K562 (cell line): Measurements from ENCODE around the gene IQCN. TPM values are rescaled to one million over a fixed set of nuclear protein-coding genes. Genes with fewer than 3 reads are reported as not detected.
A peak's percentile ranks its signal among the peaks of the same experiment; 100 is the strongest.

Experiments
- BCLAF1 ChIP-seq, 2 experiments: fragments of 450-650 bp in 1 of 2; IDR thresholded peaks; 2 replicates each; pipeline ENCODE4 v1.6.1; 2011 to 2017; ENCODE audit warnings: low read depth in 2 of 2, antibody characterized with exemption in 1 of 2, borderline replicate concordance in 1 of 2, low read length in 1 of 2, mild to moderate bottlenecking in 1 of 2, mixed read lengths in 1 of 2; ENCODE audit not compliant: control insufficient read depth in 1 of 2
- CBX3 ChIP-seq, 2 experiments: IDR thresholded peaks; 1 replicate in 1 of 2; 2 replicates in 1 of 2; pipeline ENCODE4 v1.6.1; 2012; ENCODE audit warnings: inconsistent platforms in 2 of 2, low read length in 2 of 2, borderline replicate concordance in 1 of 2, control low read depth in 1 of 2
- CCNT2 ChIP-seq: IDR thresholded peaks from 2 replicates; pipeline ENCODE4 v1.6.1; 2011; ENCODE audit warnings: borderline replicate concordance, low read depth, mild to moderate bottlenecking, moderate library complexity, mixed read lengths, low read length; ENCODE audit not compliant: insufficient read length; ENCODE audit errors: extremely low read depth
- HIVEP1 ChIP-seq: fragments of 250-450 bp; sonication (Bioruptor Pico); IDR thresholded peaks from 2 replicates; pipeline ENCODE4 v1.4.0; 2020; ENCODE audit warnings: mild to moderate bottlenecking
- HNRNPH1 ChIP-seq: fragments of 200-400 bp; formaldehyde crosslinking; optimal IDR thresholded peaks from 2 replicates; pipeline ENCODE3; 2017; ENCODE audit warnings: low read depth, mild to moderate bottlenecking, low read length, moderate library complexity
- MECOM ChIP-seq: fragments of 250-450 bp; sonication (Bioruptor Pico); IDR thresholded peaks from 2 replicates; pipeline ENCODE4 v1.8.0; 2022; ENCODE audit warnings: inconsistent platforms
- NCOA6 ChIP-seq: fragments of 450-650 bp; IDR thresholded peaks from 2 replicates; pipeline ENCODE4 v1.6.1; 2017; ENCODE audit warnings: mild to moderate bottlenecking
- SIN3B ChIP-seq: fragments of 450-650 bp; IDR thresholded peaks from 2 replicates; pipeline ENCODE4 v1.6.1; 2017; ENCODE audit warnings: low read depth, mild to moderate bottlenecking, moderate library complexity
- SMARCA4 ChIP-seq: fragments of 450-650 bp; IDR thresholded peaks from 2 replicates; pipeline ENCODE4 v1.6.1; 2016
- TFAP4 ChIP-seq: sonication (generic); formaldehyde crosslinking; IDR thresholded peaks from 2 replicates; pipeline ENCODE4 v1.8.0; 2022; ENCODE audit warnings: missing genetic modification reagents, mild to moderate bottlenecking, moderate library complexity, borderline replicate concordance
- ZC3H11A ChIP-seq: IDR thresholded peaks from 2 replicates; pipeline ENCODE4 v1.6.1; 2012; ENCODE audit warnings: low read depth, low read length, improper control_type of control experiment
- ZFP91 ChIP-seq: sonication (generic); formaldehyde crosslinking; IDR thresholded peaks from 2 replicates; pipeline ENCODE4 v1.8.0; 2022; ENCODE audit warnings: mild to moderate bottlenecking, missing genetic modification reagents
- ZMIZ1 ChIP-seq, 2 experiments: fragments of 150-350 bp in 1 of 2; IDR thresholded peaks; 2 replicates each; pipeline ENCODE4 v1.6.1; 2012 to 2016; ENCODE audit warnings: low read depth in 2 of 2, low read length in 2 of 2, mild to moderate bottlenecking in 1 of 2, moderate library complexity in 1 of 2
- ZNF121 ChIP-seq: sonication (generic); formaldehyde crosslinking; conservative IDR thresholded peaks from 2 replicates; pipeline ENCODE4 v1.8.0; 2022; ENCODE audit warnings: missing genetic modification reagents
- ZNF316 ChIP-seq: fragments of 450-650 bp; IDR thresholded peaks from 2 replicates; pipeline ENCODE4 v1.6.1; 2016
- ZNF324 ChIP-seq: fragments of 250-450 bp; sonication (Bioruptor Pico); IDR thresholded peaks from 2 replicates; pipeline ENCODE4 v1.4.0; 2020; ENCODE audit warnings: mild to moderate bottlenecking
- ZNF707 ChIP-seq: fragments of 250-450 bp; sonication (Bioruptor Pico); conservative IDR thresholded peaks from 2 replicates; pipeline ENCODE4 v1.8.0; 2022; ENCODE audit warnings: inconsistent platforms, mild to moderate bottlenecking, moderate library complexity
- ZNF766 ChIP-seq: fragments of 200-800 bp; sonication (Bioruptor generic); conservative IDR thresholded peaks from 2 replicates; pipeline ENCODE4 v1.6.1; 2016; ENCODE audit warnings: missing genetic modification characterization, missing compliant biosample characterization
- polyA plus RNA-seq, 8 experiments: library from polyadenylated mRNA; depleted of rRNA in 4 of 8; stranded (reverse) in 5 of 8; unstranded in 3 of 8; fragments of >200 nt; fragmentation: Nextera tagmentation in 2 of 8; fragmentation: Illumina TruSeq in 1 of 8; extraction: Ambion mirVana in 2 of 8; extraction: Trizol in 1 of 8; gene quantifications; 2 replicates each; pipeline versions ENCODE4 v1.2.1 to v1.2.3, GENCODE V29; 2011 to 2014; ENCODE audit warnings: inconsistent platforms in 1 of 8, missing spikeins in 1 of 8
- total RNA-seq, 7 experiments: library from RNA; depleted of rRNA in 6 of 7; stranded (reverse); fragments of >200 nt in 6 of 7; fragmentation: Illumina TruSeq in 2 of 7; extraction: Trizol in 2 of 7; gene quantifications; 2 replicates each; pipeline versions ENCODE4 v1.2.1 to v1.2.3, GENCODE V29; 2011 to 2021; ENCODE audit warnings: low replicate concordance in 1 of 7

Gene IQCN
- total and polyA plus RNA-seq, 9 of the 15 experiments (the other 6 are each of a cell fraction or from before 2014, with no cell fraction given): 0.01 to 0.07 (median 0.04) TPM; not detected in 3

- TF ChIP-seq CCNT2 (peak; percentile 88), NCOA6 (no peak), ZNF766 (CRISPR knock-in tag) (peak; percentile 81), HNRNPH1 (no peak), HIVEP1 (CRISPR knock-in tag) (no peak), ZNF316 (no peak), CBX3 (IDR thresholded peaks at IDR 0.05; ENCODE audit: borderline replicate concordance in 1 of 2, low read length in 2 of 2) (0 out of 3 replicates have a peak, but pooled peaks of 1 of the 2 experiments have one; percentile 23), ZC3H11A (no peak), ZMIZ1 (IDR thresholded peaks at IDR 0.05; ENCODE audit: low read depth in 2 of 2, low read length in 2 of 2) (no peak; a peak in 1 of 4 replicates), ZNF324 (CRISPR knock-in tag) (no peak), ZFP91 (0 out of 2 replicates have a peak, but pooled peaks have one; percentile 19), SMARCA4 (no peak), TFAP4 (CRISPR knock-in tag) (peak; percentile 80), SIN3B (no peak), ZNF707 (CRISPR knock-in tag) (no peak), MECOM (no peak), ZNF121 (CRISPR knock-in tag) (no peak), BCLAF1 (IDR thresholded peaks at IDR 0.05; ENCODE audit: borderline replicate concordance in 1 of 2, control insufficient read depth in 1 of 2, low read depth in 2 of 2, low read length in 1 of 2) (no peak)
These were observed 17.6 kb upstream of the IQCN start (continued) for GRCh38 chr19:18291590-18292461.
